GM19043 (cell line): ENCODE data around the gene RPS4Y2.

ENCODE experiments used
- ATAC-seq: cut with Tn5 transposase; IDR thresholded peaks from one replicate; pipeline ENCODE4 v1.9.1; 2021; ENCODE audit warnings: low read depth; ENCODE audit not compliant: unreplicated experiment

The RPS4Y2 gene

DNA sequence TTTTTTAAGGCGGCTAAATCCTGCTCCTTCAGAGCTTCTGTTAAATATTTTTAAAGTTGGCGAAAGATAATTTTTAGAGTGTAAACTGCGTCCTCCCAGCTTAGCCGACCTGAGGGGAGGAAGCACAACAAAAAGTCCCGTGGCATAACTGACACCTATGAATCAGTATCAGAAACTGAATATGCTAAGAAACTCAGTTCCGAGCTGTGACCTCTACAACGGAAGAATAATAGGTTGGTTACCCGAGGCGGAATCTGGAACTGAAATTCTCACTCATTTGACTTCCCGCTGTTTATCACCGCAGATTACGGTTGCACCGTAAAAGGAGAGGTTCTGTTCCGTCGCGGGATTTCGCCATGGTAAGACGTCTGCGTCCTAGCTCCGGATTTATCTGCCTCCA, at the start of gene RPS4Y2:
Gene RPS4Y2 (plus strand): TSS at position 301 of the 400 bp plus-strand sequence. CDS start 56 bp downstream, at position 357.
- no peak for ATAC-seq

DNA sequence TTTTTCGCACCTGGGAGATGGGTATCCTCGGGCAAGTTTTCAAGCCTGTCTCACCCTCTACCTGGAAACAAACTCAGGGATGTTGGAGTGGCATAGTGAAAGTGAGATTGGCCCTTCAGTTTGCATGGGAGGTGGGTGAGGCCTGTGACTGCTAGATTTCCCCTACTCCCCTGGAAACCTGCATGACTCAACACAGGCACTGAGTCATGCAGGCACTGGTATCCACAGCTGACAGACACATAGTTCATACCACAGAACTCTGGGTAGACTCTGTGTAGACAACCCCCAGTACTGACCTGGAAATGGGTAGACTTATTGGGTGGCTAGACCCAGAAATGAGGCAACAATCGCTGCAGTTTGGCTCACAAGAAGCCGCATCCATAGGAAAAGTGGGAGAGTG, 41.5 kb upstream of the RPS4Y2 start:
- ATAC-seq: peak; percentile 81

DNA sequence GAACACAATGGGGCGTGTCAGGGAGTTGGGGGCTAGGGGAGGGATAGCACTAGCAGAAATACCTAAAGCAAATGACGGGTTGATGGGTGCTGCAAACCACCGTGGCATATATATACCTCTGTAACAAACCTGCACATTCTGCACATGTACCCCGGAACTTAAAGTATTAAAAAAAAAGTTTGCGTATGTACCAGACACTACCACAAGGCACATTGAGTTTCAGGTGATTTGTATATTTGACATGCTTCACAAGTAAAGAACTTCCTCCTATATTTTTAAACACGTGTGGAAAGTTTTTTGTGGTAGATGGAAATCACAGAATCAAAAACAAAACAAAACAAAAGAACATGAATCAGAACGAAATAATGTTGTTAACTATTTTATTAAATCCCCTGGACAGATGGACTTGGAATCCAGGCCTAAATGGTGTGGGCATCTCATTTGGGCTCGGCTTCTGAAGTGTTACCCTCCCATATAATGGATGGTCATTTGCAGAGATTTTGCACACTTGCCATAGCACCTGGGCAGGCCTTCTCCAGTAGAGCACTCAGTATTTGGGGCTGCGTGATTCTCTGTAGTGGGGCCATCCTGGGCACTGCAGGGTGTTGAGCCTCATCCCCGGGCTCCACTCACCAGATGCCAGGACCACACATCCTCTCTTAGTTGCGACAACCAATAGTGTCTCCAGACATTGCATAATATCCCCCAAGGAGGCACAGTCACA, 29.6 kb upstream of the RPS4Y2 start:
- peak; percentile 85 for ATAC-seq

DNA sequence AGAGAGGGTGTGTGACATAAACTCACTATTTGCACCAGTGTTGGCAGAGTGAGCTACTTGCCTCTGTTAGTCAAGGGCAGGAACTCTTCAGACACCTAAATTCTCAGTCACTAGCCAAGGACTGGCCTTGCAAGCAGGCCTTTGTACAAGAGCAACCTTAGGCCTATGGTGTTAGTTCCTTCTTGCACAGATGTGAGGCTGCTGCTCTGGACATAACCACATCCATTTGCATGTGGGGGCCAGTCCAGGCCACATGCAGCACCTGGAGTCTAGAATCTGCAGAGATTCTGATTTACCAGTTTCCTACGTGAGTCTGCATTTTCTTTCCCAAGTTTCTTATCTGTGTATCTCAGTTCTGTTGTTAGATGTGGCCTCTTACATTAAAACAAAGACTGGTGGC, 20.7 kb upstream of the RPS4Y2 start:
- ATAC-seq: peak; percentile 90

DNA sequence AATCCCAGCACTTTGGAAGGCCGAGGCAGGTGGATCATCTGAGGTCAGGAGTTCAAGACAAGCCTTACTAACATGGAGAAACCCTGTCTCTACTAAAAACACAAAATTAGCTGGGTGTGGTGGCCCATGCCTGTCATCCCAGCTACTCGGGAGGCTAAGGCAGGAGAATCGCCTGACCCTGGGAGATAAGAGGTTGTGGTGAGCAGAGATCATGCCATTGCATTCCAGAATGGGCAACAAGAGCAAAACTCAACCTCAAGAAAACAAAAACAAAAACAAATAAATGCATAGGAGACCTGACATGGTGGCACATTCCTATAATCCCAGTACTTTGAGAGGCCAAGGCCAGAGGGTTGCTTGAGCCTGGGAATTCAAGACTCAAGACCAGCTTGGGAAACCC, 16.1 kb upstream of the RPS4Y2 start:
- no peak for ATAC-seq

DNA sequence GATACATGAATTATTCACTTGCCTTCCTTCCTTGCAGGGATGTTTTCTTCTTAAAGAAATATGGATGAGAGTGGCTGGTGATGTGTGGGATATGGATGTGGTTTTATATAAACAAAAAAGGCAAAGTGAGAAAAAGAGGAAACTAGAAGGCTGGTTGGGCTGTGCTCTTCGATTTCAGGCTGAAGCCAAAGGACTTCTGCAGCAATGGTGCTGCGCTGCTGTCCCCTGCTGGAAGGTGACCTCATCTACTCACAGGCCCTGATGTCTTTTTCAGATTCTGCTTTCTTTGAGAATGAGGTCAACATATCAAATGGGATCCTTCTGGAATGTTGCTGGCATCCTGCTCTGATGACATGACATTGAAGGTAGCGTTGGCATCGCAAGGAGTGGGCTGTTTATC, 15.3 kb upstream of the RPS4Y2 start:
- no peak for ATAC-seq

DNA sequence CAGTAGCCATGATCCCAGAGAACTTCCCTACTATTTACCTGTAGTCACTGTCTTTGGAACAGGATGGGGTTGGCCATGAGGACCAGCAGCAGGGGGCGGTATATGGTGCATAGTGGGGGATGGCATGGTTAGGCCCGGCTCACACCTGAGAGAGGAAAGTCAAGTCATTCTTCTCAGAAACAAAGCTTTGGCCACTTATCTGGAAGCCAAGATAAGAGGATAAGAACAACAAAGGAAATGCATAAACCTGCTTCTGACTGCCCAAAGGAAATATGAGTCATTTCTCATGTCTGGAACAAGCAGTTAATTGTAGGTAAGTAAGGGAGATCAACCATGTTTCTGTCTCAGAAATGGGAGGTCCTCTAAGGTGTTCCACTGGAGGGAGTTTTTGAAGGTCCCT, 10.8 kb upstream of the RPS4Y2 start:
- ATAC-seq: no peak

DNA sequence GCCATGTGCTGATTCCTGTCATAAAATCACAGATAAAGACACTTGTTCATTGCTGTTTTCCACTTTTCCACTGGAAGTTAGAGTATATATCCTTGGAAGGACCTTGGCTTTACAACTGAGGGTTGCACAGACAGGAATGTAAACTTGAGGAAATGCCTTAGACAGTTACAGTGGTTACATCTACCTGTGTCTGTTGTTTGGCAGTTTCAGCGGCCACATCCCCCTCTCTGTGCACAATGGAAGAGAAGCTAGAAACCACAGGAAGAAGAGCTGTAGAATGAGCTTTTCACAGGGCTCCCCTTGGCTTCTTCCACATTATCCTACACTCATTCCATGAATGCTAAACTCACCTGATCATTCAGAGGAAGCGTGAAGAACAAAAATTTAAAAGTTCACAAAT, 9.0 kb upstream of the RPS4Y2 start:
- ATAC-seq: no peak

DNA sequence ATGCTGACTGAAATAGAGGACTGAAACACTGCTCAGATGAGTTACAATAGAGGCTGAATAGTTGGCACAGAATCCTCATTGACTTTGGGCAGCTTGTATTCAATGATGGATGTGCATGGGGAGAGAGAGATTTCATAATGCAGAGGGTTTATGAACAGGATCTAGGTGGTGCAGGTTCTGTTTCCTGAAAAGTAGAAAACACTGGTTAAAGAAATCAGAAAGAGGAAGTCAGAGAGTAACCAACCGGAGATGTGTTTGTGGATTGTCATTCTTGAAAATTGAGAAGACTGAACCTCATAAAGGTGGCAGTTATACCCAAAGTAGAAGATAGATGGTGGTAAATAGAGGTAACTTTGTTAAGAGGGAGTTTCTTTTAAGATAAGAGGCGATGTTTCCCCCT, 8.0 kb downstream of the RPS4Y2 start:
- ATAC-seq: peak; percentile 90

DNA sequence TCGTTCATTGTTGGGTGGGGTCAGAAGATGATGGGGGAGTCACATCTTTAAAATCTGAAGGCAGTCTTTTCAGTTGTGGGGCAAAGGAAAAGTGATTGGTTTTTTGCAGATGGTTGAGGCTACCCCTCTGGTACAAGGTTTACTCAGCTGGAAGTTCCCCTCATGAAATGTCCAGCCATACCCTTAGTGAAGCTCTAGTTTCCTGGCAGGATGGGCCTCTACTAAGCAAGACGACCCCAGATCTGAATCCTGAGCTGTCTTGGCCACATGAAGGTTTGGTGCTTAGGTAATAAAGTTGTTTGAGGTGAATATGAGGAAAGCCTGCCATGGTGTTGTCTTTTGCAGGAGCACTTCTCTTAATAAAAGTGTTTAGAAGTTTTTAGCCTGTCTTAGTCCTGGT, 9.2 kb downstream of the RPS4Y2 start:
- ATAC-seq: no peak

DNA sequence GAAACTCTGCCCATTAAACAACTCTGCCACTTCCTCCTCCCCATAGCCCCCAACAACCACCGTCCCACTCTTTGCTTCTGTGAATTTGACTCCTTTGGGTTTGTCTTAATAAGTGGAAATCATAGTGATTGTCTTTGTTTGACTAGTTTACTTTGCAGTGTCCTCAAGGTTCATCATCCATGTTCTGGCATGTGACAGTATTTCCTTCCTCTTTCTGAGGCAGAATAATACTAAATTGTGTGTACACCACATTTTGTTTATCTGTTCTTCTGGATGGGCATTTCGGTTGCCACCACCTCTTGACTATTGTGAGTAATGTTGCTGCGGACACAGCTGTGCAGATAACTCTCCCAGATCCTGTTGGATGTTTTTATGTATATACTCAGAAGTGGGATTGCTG, 14.8 kb downstream of the RPS4Y2 start:
- no peak for ATAC-seq

DNA sequence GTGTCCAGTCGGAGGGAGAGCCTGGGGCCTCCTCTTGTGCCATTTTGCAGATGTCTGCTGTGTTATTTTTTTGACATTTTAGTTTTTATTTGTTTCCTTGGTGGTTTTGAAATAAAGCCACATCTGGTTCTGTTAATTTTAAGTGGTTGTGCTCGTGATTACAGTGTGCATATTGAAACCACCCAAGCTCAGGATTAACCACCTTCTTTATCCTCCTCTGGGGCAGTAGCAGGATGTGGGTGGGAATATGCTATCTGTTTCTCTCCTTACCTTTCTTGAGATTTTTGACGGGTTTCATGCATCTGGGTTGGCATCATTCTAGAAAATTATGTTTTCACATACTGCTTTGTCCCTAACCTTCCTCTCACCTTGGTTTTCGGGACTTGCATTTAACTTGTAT, 20.2 kb downstream of the RPS4Y2 start:
- ATAC-seq: no peak

DNA sequence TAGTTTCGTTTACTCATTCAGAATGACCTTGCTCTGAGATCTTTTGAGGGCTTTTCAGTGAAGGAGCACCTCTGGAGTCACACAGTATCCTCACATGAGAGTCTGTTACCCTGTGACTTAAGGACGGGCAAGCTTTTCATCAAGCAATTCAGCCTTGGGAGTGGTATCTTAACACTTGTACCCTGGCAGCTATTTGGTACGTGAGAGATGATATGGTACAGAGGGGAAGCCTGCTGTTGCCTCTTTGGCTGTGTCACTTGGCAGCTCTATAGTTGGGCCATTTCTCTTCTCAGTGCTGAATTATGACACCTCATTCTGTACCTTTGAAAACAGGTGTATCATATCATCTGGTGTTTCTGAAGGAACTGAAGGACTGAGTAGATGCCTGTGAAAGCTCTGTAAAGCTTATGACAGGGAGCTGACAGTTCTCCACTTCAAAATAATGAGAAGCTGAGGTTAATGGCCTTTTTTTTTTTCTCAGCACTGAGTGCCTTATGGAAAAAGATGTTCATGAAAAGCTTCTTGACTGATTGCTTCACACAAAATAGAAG, 24.3 kb downstream of the RPS4Y2 start:
- no peak for ATAC-seq

DNA sequence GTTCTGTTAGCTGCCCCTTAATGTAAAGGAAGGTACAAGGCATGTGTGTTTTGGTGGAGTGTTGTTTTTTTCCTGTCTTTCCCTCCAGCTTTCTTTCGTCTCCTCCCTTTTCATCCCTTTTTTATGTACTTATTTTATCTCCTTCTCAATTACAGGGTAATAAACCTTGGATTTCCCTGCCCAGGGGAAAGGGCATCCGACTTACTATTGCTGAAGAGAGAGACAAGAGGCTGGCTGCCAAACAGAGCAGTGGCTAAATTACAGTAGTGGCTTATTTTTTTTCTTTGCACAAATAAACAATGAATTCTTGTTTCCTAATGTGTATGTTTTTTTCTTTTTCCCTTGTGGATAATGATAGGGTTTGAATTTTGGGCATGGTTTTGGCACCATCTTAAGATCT, 24.9 kb downstream of the RPS4Y2 start:
- no peak for ATAC-seq

DNA sequence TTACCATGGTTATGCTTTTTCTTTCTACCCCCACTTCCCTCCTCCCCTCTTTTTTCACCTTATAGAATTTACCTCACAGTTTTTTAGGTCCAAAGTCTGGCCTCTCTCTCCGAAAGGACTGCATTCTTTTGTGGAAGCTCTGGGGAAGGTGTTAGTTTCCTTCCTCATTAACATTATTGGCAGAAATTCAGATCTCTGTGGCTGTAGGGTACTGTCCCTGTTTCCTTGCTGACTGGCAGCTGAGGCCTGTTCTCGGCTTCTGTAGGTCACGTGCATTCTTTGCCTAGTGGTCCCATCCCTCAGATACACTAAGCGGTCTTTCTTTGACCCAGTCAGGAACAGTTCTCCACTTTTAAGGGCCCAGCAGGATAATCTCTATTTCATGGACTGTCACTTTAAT, 25.5 kb downstream of the RPS4Y2 start:
- ATAC-seq: no peak

DNA sequence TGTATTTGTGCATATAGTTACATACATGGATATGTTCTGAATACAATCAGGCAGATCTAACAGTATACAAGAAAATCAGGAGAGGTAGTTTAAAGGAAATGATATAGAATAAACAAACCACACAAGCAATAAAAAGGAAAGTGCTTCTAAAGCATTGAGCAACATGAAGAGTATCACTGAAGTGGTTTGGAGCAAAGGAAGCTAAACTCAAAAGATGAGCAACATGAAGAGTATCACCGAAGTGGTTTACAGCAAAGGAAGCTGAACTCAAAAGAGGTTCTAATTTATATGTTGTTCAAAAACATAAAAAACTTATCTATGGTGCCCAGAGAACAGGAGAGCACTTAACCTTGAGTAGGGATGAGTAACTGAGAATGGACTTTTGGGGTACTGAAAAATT, 29.1 kb downstream of the RPS4Y2 start:
- ATAC-seq: no peak

DNA sequence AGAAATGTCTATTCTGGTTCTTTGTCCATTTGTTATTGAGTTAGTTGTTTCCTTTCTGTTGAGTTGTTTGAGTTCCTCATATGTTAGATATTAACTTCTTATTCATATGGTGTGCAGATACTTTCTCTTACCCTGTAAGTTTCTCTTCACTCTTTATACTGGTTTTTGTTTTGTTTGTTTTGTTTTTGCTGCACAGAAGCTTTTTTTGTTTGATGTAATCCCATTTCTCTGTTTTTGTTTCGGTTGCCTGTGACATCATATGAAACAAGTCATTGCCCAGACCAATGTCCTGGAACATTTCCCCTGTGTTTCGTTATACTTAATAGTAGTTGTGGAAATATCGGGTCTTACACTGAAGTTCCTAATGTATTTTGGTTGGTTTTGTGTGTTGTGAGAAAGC, 31.2 kb downstream of the RPS4Y2 start:
- ATAC-seq: peak; percentile 87

DNA sequence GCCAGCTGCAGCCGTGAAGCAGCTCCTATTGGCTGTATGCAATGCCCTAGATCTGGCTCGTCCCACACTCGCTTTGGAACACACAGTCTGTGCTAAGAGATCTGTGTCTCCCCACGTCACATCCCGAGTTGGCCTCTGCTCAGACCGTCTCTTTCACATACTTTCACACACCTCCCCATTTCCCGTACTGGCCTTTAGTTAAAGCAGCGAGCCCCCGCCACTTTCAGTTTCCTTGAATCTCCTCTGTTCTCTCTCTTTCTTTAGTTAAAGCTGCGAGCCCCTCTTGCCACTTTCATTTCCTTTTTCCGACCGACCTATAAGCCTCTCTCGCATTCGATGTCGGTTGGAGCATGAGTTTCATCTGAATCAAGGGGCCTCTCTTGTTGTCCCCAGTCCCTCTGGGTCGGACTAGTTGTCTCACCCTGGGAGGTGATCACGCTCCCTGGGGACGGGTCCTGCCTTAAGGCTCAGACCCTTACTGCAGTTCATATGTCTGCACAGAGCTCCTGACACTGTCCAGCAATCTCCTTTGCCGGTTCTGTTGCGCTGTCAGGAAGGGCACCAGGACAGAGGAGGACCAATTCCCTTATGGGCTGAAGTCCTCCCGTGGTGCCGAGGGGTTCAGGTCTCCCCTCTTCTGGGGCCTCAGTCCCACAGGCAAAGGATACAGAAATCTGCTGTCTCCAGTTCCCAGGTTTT, 42.6 kb downstream of the RPS4Y2 start:
- peak; percentile 85 for ATAC-seq

DNA sequence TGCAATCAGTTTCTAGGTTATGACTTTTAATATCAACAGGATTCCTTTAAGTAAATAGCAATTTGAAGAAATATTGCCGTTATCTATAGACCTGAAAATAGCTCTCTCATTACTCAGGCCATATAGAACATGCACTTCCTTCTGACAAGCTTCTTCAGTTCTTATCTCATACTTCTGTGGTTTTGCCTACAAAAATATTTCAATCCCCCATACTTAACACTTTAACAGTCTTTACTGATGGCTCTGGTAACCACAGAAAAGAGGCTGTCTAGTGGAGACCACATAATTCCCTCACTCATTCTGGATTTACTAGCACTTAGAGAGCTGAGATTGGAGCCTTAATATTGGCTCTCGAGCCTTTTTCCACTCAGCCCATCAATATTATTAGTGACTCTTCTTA, 46.8 kb downstream of the RPS4Y2 start:
- no peak for ATAC-seq

DNA sequence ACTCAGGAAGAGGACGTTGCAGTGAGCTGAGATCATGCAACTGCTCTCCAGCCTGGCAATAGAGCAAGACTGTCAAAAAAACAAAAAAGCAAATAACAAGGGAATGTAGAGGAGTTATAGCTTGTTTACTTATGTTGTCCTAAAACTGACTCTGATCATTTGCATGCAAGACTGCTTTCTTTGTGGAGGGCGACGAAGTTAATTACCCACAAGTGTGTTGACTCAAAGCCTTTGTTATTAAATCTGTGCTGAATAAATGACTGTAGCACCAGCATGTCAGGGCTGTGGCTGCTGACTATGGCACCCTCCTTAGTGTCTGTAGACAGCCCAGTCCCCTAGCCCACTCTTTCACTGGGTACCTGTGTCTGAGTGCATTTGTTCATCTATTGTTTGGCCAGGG, 50.3 kb downstream of the RPS4Y2 start:
- ATAC-seq: no peak

DNA sequence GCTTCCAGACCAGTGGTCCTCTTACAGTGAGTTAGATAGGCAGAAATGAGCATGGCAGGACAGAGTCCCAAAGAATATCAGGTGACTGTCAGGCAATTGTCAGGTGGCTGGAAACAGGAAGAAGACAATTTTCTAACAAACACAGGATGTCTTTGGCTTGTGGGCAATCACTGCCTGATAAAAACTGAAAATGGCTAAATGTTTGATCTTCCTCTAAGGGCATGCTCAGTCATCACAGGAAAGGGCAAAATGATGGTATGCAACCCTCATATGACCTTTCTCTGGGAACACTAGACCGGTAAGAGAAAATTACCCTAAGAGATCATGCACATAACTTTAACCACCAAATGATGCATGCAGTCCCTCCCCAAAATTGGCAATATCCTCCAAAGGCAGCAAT, 57.6 kb downstream of the RPS4Y2 start:
- no peak for ATAC-seq

DNA sequence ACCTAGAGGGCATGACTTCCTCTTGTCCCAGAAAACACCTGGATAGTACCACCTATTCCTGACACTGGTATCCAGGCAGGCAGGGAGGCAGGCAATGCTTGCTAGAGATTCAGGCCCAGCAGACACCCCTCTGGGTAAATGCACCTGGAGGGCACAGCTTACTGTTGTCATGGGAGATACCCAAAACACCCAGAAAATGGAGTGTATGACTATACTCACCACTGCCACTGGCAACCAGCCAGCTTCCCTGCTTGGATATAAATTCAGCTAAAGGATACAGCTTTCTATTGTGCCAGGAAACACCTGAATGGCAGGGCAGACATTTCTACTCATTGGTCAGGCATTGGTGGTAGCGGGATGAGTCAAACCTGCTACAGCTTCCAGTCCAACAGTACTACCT, 58.9 kb downstream of the RPS4Y2 start:
- ATAC-seq: no peak
